Left hindlimb (tissue), 1 donor: ENCODE data around the gene GRK5.

ENCODE experiments used
- DNase-seq: peaks from one replicate; pipeline ENCODE4 v3.0.0-alpha.2; 2018

The GRK5 gene

DNA sequence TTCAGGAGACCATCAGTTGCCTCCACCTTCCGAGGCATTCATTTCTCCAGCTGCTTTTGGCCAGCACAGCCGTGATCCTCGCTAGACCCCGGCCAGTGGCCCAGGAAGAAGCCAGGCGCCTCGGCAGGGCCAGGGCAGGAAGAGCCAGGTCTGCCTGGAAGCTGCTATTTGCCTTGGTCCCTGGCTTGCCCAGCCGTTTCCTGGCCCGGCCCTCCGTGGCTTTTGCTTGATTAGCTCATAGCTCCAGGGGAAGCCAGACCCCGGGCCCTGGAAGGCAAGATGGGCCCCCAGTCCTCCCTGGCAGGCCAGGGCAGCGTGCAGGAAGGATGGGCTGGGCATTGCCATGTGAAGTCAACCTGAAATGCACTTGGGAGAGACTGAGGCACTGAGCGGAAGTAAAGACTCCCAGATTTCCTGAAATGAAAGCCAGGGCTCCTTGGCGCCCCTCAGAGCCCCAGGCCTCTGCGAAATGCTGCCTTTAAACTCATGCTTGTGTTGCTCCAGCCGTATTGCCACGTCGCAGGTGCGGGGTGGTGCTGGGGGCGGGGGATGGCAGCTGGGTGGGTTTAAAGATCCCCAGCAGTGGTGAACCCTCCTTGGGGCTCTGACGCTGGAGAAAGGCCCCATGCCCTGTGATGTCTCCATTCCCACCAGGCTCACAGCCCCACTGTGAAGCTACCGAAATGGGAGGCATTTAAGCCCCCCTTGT is 160.6 kb downstream of the GRK5 start:
- peak; percentile 34 for DNase-seq

DNA sequence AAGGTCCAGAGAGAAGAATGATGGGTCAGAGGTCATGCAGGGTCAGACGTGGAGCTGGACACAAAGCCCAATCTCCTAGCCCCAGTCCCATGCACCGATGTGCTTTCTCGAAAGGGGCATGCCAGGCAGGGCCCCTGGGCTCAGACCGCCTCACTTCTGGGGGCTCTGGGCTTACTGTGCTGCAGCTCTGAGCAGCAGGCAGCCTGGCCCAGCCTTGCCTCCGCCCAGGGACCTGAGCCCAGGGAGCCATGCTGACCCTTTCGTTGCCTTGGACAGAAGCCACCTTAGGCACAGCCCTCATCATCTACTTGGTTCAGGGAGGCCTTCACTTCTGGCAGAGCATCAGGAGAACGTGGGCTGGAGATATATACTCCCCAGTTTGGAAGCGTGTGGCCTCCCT is 161.2 kb downstream of the GRK5 start:
- DNase-seq = no peak

GRCh38 chr10:119368991-119369869 is 161.9 kb downstream of the GRK5 start:
- peak; percentile 75 for DNase-seq

GRCh38 chr10:119370111-119370741 is 162.9 kb downstream of the GRK5 start:
- DNase-seq = peak; percentile 74

GRCh38 chr10:119370972-119371703 is 163.8 kb downstream of the GRK5 start:
- peak; percentile 66 for DNase-seq

GRCh38 chr10:119371704-119372663 is 164.6 kb downstream of the GRK5 start:
- no peak for DNase-seq

- no peak for DNase-seq
Measured at GRCh38 chr10:119373294-119374102, 166.1 kb downstream of the GRK5 start.

DNA sequence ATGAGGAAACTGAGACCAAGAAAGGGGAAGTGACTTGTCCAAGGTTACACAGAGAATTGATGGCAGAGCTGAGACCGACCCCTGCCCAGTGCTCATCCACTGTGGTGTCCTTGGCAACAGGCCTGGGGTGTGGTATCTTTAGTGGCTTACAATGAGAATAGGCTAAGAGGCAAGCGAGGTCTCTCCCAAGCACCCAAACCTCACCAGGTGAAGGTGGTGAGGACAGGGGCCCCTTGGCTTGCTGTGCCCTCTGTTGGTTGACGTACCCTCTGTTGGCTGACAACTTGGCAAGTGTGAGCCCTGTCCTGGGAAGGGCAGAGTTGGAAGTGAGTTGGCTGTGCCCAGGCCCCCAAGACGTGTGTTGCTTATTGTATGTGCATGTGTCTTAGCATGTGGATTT is 166.9 kb downstream of the GRK5 start:
- no peak for DNase-seq

- no peak for DNase-seq
Measured at GRCh38 chr10:119375574-119376272, 168.4 kb downstream of the GRK5 start.

DNA sequence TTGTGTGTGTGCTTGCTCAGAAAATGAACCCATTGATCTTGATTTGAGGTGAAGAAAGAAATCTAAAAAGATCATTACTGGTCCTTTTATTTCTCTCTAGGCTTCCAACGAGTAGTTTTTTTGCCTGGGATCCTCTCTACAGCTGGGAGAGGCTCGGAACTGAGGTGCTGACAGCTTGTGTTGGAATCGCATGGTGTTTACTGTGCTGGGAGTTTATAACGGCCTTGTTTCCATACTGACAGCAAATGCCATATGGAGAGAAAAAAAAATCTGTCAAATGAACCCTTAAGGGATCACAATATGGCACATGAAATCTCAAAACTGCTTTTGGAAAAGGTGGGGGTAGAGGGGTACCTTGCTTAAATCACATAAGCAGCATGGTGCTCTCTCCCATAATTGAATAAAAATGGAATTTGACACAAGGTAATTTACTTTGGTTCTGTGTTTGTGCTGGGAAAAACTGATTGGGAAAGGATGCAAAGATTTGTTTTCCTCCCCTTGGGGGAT is 170.1 kb downstream of the GRK5 start:
- DNase-seq = no peak

GRCh38 chr10:119377958-119378736 is 170.8 kb downstream of the GRK5 start:
- DNase-seq = peak; percentile 55

- DNase-seq = no peak
Measured at GRCh38 chr10:119378737-119379067, 171.3 kb downstream of the GRK5 start.

GRCh38 chr10:119379466-119380071 is 172.2 kb downstream of the GRK5 start:
- no peak for DNase-seq

DNA sequence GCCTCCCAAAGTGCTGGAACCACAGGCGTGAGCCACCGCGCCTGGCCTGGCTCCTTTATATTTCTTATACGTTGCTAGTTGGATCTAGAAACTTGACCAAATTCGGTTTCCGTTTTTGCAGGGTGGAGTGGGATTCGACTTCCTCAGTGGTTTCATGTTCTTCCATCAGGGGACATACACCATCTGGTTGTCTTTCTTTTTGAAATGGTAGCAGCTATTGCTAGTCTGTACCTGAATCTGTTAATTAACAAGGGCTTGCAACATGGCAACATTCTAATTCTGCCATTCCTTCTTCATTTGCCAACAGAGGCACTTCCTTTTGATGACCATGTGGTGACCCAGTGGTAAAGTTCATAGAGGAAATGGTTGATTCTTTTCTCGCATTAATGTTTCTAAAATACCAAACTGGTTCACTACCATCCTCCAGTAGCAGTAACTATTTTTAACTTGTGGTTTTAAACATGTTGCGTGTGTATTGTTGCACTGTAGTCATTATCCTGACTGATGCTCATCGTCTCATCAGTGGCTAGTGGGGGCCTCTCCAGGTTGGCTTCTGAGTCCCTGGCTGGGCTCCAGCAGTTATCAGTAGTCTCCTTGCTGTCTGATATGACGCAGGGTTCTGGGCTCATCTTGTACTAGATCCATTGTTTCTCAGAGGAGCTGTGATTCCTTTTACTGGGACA is 175.9 kb downstream of the GRK5 start:
- DNase-seq = no peak

- no peak for DNase-seq
Measured at GRCh38 chr10:119384127-119384526, 176.8 kb downstream of the GRK5 start.

DNA sequence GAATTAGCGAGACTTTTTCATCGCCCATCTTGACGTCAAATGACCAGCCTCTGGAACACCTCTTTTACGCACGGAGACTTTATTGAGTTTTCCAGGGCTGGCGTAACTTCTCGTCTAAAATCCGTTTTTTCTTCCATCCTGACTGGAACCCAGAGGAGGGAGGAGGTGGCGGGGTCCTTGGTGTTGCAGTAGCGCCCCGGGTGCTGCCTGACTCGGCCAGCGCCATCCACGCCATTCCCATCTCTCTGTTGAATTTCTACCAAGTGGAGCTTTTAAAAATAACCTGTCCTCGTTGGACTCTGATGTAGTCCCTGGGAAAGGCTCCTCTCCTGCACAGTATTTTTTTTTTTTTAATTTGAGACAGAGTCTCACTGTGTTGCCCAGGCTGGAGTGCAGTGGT is 179.3 kb downstream of the GRK5 start:
- no peak for DNase-seq

DNA sequence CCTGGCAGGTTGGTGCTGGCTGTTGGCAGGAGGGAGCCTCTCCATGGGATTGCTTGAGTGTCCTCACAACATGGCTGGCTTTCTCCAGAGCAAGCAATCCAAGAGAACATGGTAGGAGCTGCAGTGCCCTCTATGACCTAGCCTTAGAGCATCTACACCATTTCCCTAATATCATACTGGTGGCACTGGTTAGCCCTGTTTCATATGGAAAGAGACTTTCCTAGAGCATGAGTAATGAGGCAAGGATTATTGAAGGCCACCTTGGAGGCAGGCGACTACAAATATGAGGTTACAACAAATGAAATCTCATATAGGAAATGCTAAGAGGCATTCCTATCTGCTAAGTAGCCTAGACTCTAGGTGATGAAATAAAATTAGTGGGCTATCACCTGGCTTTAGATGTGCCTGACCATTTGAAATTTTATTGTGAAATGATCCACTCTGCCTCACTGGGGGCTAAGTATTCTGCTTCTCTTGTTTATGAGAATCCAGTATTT is 181.5 kb downstream of the GRK5 start:
- DNase-seq = no peak
